CD14-positive monocyte (primary cell): ENCODE results near the gene DIPK1A. TPM values are rescaled to one million over a fixed set of nuclear protein-coding genes. Genes with fewer than 3 reads are reported as not detected.

Experiments
- DNase-seq, 3 donors: peaks; one replicate each; pipeline ENCODE4 v3.0.0-alpha.2; 2011 to 2022
- H2AFZ ChIP-seq: 2 replicates; pipeline ENCODE4 v1.6.0; 2012; ENCODE audit warnings: mild to moderate bottlenecking, low read depth, low read length, inconsistent platforms; ENCODE audit not compliant: insufficient read depth, poor library complexity, severe bottlenecking
- H3K27ac ChIP-seq, 2 donors: 1 replicate in 1 of 2; 2 replicates in 1 of 2; pipeline ENCODE4 v1.5.1; 2012 to 2013; ENCODE audit warnings: low read length in 2 of 2, control low read depth in 1 of 2, inconsistent platforms in 1 of 2, low read depth in 1 of 2, mild to moderate bottlenecking in 1 of 2
- H3K27me3 ChIP-seq, 2 donors: one replicate each; pipeline versions ENCODE4 v1.6.0 to v1.6.1; 2011 to 2013; ENCODE audit warnings: low read length in 2 of 2; ENCODE audit not compliant: control insufficient read depth in 2 of 2, insufficient read depth in 2 of 2
- H3K36me3 ChIP-seq, 2 donors: replicated peaks in 1 of 2; 1 replicate in 1 of 2; 2 replicates in 1 of 2; pipeline versions ENCODE4 v1.5.1 to v1.6.1; 2012 to 2013; ENCODE audit warnings: low read length in 2 of 2, control low read depth in 1 of 2, inconsistent platforms in 1 of 2, mild to moderate bottlenecking in 1 of 2; ENCODE audit not compliant: insufficient read depth in 2 of 2, control insufficient read depth in 1 of 2
- H3K4me1 ChIP-seq, 2 donors: 1 replicate in 1 of 2; 2 replicates in 1 of 2; pipeline versions ENCODE4 v1.5.1 to v1.6.1; 2012 to 2013; ENCODE audit warnings: low read length in 2 of 2, control low read depth in 1 of 2, inconsistent platforms in 1 of 2, mild to moderate bottlenecking in 1 of 2, moderate library complexity in 1 of 2; ENCODE audit not compliant: insufficient read depth in 2 of 2, control insufficient read depth in 1 of 2
- H3K4me2 ChIP-seq: replicated peaks from 2 replicates; pipeline ENCODE3; 2012; ENCODE audit warnings: low read length, moderate library complexity, mild to moderate bottlenecking; ENCODE audit not compliant: poor library complexity, severe bottlenecking; ENCODE audit errors: extremely low read depth
- H3K4me3 ChIP-seq, 3 experiments: fragments of 200-600 bp in 1 of 3; sonication (generic) in 1 of 3; replicated peaks in 1 of 3; 1 replicate in 2 of 3; 2 replicates in 1 of 3; pipeline ENCODE4 v1.5.1; 2011 to 2013; ENCODE audit warnings: low read length in 3 of 3, mild to moderate bottlenecking in 3 of 3, control low read depth in 2 of 3, low read depth in 2 of 3, inconsistent platforms in 1 of 3, moderate library complexity in 1 of 3
- H3K79me2 ChIP-seq: 2 replicates; pipeline ENCODE4 v1.6.0; 2012; ENCODE audit warnings: mild to moderate bottlenecking, control low read depth, inconsistent platforms, low read length, moderate library complexity; ENCODE audit not compliant: insufficient read depth
- H3K9ac ChIP-seq: 2 replicates; pipeline ENCODE4 v1.6.0; 2017; ENCODE audit warnings: low read length, mild to moderate bottlenecking; ENCODE audit not compliant: insufficient read depth, poor library complexity, severe bottlenecking
- H3K9me3 ChIP-seq, 2 donors: replicated peaks in 1 of 2; 1 replicate in 1 of 2; 2 replicates in 1 of 2; pipeline versions ENCODE4 v1.5.1 to v1.6.1; 2012 to 2013; ENCODE audit warnings: low read length in 2 of 2, control low read depth in 1 of 2; ENCODE audit not compliant: control insufficient read depth in 1 of 2, insufficient read depth in 1 of 2
- H4K20me1 ChIP-seq: 2 replicates; pipeline ENCODE4 v1.6.0; 2012; ENCODE audit warnings: mild to moderate bottlenecking, low read length, control low read depth, moderate library complexity; ENCODE audit not compliant: insufficient read depth
- H3K27ac Mint-ChIP-seq, 7 donors: one replicate each; pipeline ENCODE4 v1.8.0; 2020; ENCODE audit warnings: mild to moderate bottlenecking in 7 of 7, mixed read lengths in 7 of 7, moderate library complexity in 6 of 7, inconsistent platforms in 2 of 7
- H3K27me3 Mint-ChIP-seq, 3 donors: one replicate each; pipeline ENCODE4 v1.8.0; 2021 to 2022; ENCODE audit warnings: low read depth in 3 of 3, mild to moderate bottlenecking in 3 of 3, mixed read lengths in 3 of 3, moderate library complexity in 3 of 3, inconsistent platforms in 1 of 3
- H3K36me3 Mint-ChIP-seq, 2 donors: one replicate each; pipeline ENCODE4 v1.8.0; 2020; ENCODE audit warnings: mixed read lengths in 2 of 2, inconsistent platforms in 1 of 2, mild to moderate bottlenecking in 1 of 2
- H3K4me1 Mint-ChIP-seq: one replicate; pipeline ENCODE4 v1.8.0; 2020; ENCODE audit warnings: mild to moderate bottlenecking, mixed read lengths
- H3K4me3 Mint-ChIP-seq, 2 donors: one replicate each; pipeline ENCODE4 v1.8.0; 2020; ENCODE audit warnings: mild to moderate bottlenecking in 2 of 2, mixed read lengths in 2 of 2, moderate library complexity in 1 of 2
- H3K9me3 Mint-ChIP-seq, 7 donors: one replicate each; pipeline ENCODE4 v1.8.0; 2020 to 2022; ENCODE audit warnings: mixed read lengths in 7 of 7, mild to moderate bottlenecking in 6 of 7, moderate library complexity in 6 of 7, inconsistent platforms in 2 of 7
- WGBS: methylation state at CpG from one replicate; pipeline ENCODE4 v1.1.5; 2013; ENCODE audit warnings: missing lambda C conversion rate; ENCODE audit not compliant: insufficient coverage; 5-methylcytosine and 5-hydroxymethylcytosine counted together
- intact Hi-C, 2 donors: fragments of 100-400 bp; cut with micrococcal nuclease; formaldehyde crosslinking; loops; one replicate each; pipeline versions ENCODE4 v1.15.0 to v1.15.1; 2023
- polyA plus RNA-seq, 3 donors: library from polyadenylated mRNA; depleted of rRNA in 1 of 3; unstranded in 2 of 3; stranded (reverse) in 1 of 3; fragments of 300-500 nt in 2 of 3; fragments of >200 nt in 1 of 3; fragmentation: Illumina TruSeq in 2 of 3; gene quantifications; 1 replicate in 2 of 3; 2 replicates in 1 of 3; pipeline ENCODE4 v1.2.3, GENCODE V29; 2012 to 2021
- TF ChIP-seq, protein P1 (sequence below): fragments of 200-600 bp; IDR thresholded peaks from one replicate; pipeline ENCODE4 v1.8.0; 2022; ENCODE audit warnings: antibody characterized with exemption, mild to moderate bottlenecking

DIPK1A gene
- polyA plus RNA-seq, 3 donors: 0.45 to 1.4 (median 0.83) TPM

DNA sequence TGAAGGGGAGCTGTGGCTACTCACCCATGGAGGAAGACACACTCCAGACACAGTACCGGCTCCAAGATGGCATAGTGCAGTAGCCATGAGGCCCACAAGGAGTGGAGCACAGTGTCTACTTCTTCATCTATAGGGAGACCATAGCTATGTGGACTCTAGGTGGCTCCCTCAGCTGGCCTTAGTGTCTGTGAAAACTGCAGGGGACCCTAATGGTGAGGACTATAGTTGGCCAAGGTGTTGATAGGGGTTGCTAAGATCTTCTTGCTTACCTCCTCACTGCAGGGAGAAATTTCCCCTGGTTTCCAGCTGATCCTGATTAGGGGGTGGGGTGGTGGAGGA is 58.9 kb downstream of the DIPK1A start:
- Histone ChIP-seq H2AFZ (no peak overlapping the region), H3K9me3 (no peaks in the 10 kb centered on the region), H3K4me3 (no peak overlapping the region), H3K4me2 (no peak overlapping the region), H3K9ac (no peak overlapping the region), H3K36me3 (no peaks in the 10 kb centered on the region), H3K27ac (no peak overlapping the region), H4K20me1 (no peaks in the 10 kb centered on the region), H3K27me3 (no peaks in the 10 kb centered on the region), H3K79me2 (no peaks in the 10 kb centered on the region), H3K4me1 (peaks cover 4 to 7% of the 10 kb centered on the region in 2 donors)
- Mint-ChIP-seq H3K36me3 (peaks cover 0 to 4% of the 10 kb centered on the region in 2 donors), H3K27ac (no peak overlapping the region), H3K4me3 (no peak overlapping the region), H3K9me3 (peaks cover 0 to 14% (median 11%) of the 10 kb centered on the region in 7 donors), H3K27me3 (peaks cover 0 to 2% (median 0%) of the 10 kb centered on the region in 3 donors), H3K4me1 (peaks cover 8% of the 10 kb centered on the region)
- WGBS: no CpG with 5 or more reads among the region's 1 CpG
- TF ChIP-seq, protein P1, sequence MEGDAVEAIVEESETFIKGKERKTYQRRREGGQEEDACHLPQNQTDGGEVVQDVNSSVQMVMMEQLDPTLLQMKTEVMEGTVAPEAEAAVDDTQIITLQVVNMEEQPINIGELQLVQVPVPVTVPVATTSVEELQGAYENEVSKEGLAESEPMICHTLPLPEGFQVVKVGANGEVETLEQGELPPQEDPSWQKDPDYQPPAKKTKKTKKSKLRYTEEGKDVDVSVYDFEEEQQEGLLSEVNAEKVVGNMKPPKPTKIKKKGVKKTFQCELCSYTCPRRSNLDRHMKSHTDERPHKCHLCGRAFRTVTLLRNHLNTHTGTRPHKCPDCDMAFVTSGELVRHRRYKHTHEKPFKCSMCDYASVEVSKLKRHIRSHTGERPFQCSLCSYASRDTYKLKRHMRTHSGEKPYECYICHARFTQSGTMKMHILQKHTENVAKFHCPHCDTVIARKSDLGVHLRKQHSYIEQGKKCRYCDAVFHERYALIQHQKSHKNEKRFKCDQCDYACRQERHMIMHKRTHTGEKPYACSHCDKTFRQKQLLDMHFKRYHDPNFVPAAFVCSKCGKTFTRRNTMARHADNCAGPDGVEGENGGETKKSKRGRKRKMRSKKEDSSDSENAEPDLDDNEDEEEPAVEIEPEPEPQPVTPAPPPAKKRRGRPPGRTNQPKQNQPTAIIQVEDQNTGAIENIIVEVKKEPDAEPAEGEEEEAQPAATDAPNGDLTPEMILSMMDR: no peak
- intact Hi-C loops: no loop called here
- no peak for DNase-seq

DNA sequence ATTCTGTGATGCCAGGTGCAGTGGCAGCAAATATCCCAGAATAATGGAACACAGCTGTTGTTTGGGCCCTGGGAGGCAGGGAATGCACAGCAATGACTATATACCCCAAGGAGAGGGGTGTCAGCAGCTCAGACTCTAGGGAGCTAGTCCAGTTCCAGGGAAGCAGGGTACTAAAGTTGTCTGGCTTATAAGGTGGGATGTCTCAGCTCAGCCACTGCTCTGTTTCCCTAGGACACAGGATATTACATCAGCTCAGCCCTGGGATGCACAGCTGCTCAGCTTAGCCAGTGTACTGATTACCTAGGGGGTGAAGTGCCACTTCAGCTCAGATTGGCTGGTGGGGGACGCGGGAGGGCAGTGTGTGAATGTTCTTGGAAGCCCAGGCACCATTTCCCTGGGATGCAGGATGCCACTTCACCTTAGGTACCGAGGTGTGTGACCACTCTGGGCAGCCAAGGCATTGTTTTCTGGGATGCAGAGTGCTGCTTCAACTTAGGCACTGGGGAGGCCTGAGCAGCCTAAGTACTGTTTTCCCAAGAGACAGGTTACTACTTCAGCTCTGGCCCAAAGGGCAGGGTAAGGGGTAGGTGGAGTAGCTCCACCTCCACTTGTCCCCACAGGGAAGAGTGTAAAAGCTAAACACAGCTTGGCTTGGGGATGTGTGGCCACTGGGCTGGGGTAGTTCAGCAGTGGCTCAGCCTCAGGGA is 59.4 kb downstream of the DIPK1A start:
- H3K27ac ChIP-seq: no peak overlapping the region
- no peak for DNase-seq
- TF ChIP-seq, protein P1: no peak
- Mint-ChIP-seq H3K9me3 (peaks cover 0 to 14% (median 11%) of the 10 kb centered on the region in 7 donors), H3K4me3 (no peak overlapping the region), H3K36me3 (peaks cover 0 to 4% of the 10 kb centered on the region in 2 donors), H3K27ac (no peak overlapping the region), H3K4me1 (peaks cover 8% of the 10 kb centered on the region), H3K27me3 (peaks cover 0 to 2% (median 0%) of the 10 kb centered on the region in 3 donors)
- no peaks in the 10 kb centered on the region for H4K20me1 ChIP-seq
- H3K36me3 ChIP-seq: no peaks in the 10 kb centered on the region
- intact Hi-C loops: no loop called here
- no peak overlapping the region for H2AFZ ChIP-seq
- peaks cover 4 to 7% of the 10 kb centered on the region in 2 donors for H3K4me1 ChIP-seq
- H3K27me3 ChIP-seq: no peaks in the 10 kb centered on the region
- no peak overlapping the region for H3K4me2 ChIP-seq
- no peak overlapping the region for H3K9ac ChIP-seq
- no peak overlapping the region for H3K4me3 ChIP-seq
- H3K9me3 ChIP-seq: no peaks in the 10 kb centered on the region
- no peaks in the 10 kb centered on the region for H3K79me2 ChIP-seq
- WGBS: 100% methylated on average over 3 of the region's 3 CpGs
